Measurements from ENCODE around the gene DSG2.

DNA sequence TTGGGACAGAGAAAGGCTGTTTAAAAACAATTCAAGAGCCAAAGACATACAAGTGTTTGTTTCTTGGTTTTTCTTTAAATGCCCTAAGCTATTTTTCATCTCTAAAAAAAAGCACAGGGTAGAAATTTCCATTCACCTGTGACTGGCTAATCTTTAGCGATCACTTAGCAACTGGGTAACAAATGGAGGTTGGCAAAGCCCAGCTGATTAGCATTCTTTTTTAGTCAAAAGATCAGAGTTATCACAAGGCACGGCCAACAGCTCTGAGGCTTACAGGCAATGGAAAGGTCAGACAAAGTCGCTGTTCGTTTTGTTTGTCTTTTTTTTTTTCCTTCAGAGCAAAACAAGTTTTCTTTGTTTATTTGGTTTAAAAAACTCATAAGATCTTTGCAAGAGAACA lies 64.7 kb downstream of the DSG2 start:
- no peak for TF ChIP-seq CTCF (IDR thresholded peaks at IDR 0.05)
- no peak for TF ChIP-seq POLR2A (IDR thresholded peaks at IDR 0.05)
- TF ChIP-seq POLR2AphosphoS5 (IDR thresholded peaks at IDR 0.05) = no peak

Data from suprapubic skin (tissue), 4 donors.